Activated CD4-positive, alpha-beta T cell treated with anti-CD3 and anti-CD28 coated beads, Interleukin-2, amount 50 U/mL, for 48 hours (primary cell): ENCODE measurements around the gene TLN1.

Experiments
- DNase-seq, 2 experiments: peaks; one replicate each; pipeline ENCODE4 v3.0.0-alpha.2; 2020

Gene TLN1

DNA sequence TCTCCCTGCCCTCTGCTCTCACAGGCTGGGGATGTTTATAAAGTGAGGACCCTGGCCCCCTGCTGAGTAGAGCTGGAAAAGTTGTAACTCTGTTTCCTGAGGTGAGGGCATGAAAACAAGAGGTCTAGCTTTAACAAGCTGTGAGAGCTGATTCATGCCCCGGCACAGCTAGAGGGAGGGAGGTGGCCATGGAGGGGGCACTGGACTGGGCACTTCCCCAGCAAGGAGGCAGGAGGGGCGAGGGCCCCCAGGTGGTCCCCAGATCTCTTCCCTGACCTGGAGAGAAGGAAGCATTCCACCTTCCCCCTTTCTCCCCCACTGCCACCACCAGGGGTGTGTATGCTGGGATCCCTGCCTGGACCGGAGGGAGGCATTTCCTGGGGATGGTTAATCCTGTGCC lies 22.3 kb upstream of the TLN1 start, which contains the start of gene MSMP:
MSMP (minus strand) TSS at position 13 of the 400 bp plus-strand sequence. CDS start 147 bp downstream, outside the sequence.
- DNase-seq: no peak

DNA sequence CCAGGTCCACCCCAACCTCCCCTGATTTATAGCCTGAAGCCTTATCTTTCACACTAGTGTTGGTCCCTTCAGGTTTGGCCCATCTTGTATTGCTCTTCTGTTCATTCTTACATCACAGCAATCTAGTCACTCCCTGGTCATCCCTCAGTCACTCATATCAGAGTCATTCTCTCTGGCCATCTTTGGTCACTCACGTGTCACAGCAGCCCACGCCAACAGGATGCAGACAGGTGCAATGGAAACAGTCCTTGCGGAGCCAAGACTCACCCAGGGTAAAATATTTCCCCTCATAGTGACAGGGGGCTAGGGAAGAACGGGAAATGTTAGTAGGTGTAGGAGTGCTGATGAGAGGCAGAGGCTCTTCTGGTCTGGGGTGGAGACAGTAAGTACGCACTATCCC lies 21.5 kb upstream of the TLN1 start:
- DNase-seq: no peak

DNA sequence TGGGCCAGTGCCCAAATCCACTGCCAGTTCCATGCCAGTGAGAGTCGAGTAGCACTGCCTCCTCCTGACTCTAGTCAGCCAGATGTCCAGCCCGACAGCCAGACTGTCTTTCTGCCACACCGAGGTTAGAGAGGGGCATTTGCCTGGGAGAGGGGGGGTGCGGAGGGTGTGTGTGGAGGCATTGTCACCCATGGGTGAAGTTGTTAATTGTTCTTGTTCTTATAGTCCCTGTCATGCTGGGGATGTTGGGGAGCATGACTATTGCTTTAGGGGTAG lies 18.2 kb upstream of the TLN1 start:
- no peak for DNase-seq

DNA sequence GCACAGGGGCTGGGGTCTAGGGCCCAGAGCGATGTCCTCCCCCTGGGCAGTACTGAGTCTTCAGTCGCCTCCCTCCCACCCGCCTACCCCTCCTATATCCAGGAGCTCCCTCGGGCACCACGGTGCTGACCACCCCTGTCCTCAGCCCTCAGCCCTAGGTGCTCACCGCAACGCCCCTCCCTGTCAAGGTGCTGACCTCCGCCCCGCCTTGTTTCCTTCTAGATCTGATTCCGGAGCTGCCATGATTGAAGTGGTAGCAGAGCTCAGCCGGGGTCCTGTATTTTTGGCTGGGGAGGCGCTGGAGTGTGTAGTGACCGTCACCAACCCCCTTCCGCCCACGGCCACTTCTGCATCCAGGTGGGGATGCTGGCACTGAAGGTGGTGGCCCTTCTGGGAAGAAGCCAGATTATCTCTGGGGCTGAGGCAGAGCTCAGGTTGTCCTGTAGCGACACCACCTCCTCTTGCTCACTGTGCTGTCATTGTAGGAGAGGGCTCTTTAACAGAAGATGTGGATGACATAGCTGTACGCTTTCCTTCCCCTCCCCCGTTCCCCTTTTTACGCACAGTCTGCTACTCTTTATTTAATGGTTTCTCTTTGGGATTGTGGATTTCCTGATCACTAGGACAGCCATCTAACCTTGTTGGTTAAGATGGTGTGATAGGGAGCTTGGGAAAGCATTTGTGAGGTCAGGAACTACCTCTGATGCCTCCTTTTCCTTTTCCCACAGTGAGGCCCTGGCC lies 17.7 kb upstream of the TLN1 start:
- peak; percentile 41 to 60 for DNase-seq

DNA sequence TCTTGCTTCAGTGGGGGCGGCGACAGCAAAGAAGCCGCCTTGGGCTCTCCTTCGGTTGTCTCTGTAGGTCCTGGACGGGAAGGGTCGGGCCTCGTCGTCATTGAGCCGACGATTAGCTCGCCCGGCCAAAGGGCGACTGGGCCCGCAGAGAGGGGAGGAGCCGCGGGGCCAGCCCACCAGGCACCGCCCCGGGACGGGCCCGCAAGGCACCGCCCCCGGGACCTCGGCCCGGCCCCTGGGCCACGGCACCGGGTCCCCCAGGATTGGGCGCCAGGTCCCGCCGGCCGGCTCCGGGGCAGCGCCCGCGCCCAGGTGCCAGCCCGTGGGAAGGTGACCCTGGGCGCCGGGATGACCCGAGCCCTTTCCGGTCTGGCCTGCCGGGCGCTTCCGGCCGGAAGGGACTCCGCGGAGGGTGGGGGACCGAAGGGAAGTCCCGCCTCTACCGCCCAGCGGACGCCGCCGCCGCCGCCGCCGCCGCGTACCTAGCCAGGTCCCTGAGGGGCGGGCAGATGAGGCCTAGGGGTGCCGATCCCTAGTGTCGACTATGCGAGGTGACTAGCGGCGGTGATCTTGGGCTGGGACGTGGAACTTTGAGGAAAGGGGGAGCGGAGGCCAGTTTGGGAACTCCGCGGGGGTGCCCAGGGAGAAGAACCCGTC lies 17.0 kb upstream of the TLN1 start, which contains the start of the genes GBA2 and RGP1:
GBA2 (minus strand) TSS at position 371 of the 657 bp plus-strand sequence. CDS start 524 bp downstream, outside the sequence.
RGP1 (plus strand) TSS at position 430 of the 657 bp plus-strand sequence. CDS start 469 bp downstream, outside the sequence.
- peak; percentile 74 to 81 for DNase-seq

- DNase-seq: no peak
These were observed 16.4 kb upstream of the TLN1 start for GRCh38 chr9:35748242-35748857.

- no peak for DNase-seq
These were observed 14.6 kb upstream of the TLN1 start for GRCh38 chr9:35746583-35746982.

DNA sequence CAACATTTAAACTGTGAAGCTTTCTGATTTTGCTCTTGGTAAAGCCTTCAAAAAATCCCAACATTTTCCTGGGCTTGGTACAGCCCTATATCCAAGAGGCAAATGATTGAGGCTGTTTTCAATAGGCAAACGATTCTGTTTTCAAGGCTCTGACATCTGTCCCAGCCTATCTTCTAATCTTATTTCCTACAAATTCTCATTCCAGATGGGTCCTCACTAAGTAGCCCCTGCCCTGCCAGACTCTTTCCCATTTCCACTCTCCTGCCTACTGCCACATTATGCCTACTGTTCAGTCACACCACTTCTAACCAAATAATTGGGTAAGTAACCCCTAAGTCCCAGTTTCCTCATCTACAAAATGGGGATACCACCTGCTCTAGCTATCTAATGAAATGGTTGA lies 13.6 kb upstream of the TLN1 start:
- DNase-seq: no peak

- DNase-seq: no peak
These were observed 12.0 kb upstream of the TLN1 start for GRCh38 chr9:35743880-35744518.

- no peak for DNase-seq
These were observed 11.5 kb upstream of the TLN1 start for GRCh38 chr9:35743452-35743851.

GRCh38 chr9:35741740-35742139 lies 9.7 kb upstream of the TLN1 start:
- no peak for DNase-seq

DNA sequence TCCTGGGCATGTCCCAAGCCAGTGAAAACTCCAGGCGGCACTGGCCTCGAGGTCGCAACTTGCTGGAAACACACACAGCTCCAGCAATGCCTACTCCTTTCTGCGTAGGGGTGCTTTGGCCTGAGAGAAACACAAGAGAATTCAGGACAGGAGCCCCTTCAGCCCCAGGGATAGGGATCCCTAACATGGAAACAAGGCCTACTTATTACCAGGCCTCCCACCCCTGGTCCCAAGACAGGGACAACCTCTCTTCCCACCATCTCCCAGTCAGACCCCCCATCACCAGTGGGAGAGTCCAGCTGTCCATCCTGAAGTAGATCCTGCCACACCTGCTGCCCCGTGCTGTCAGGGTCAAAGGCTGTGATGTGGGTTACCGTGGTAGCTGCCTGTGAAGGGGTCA lies 8.2 kb upstream of the TLN1 start:
- DNase-seq: no peak

DNA sequence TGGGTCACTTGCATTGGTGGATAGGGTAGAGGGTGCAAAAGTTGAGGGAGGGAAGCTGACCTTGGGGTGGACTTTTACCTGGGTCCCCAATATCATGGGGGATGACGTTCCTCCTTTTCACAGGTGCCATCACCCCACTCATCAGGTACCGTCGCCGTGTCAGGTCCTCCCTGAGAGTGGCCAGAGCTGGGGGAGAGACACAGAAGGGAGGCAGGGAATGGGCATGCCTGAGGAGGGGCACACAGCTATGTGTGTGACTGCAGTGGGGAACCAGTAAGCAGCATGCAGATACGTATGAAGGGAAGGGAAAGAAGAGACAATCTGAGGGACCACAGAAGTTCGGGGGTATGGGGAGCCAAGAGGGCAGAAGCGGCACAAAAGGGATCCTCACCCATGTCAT lies 6.9 kb upstream of the TLN1 start:
- no peak for DNase-seq

- DNase-seq: no peak
These were observed 6.2 kb upstream of the TLN1 start for GRCh38 chr9:35738186-35738585.

- DNase-seq: no peak
These were observed 5.1 kb upstream of the TLN1 start for GRCh38 chr9:35737143-35737542.

GRCh38 chr9:35736201-35736633 lies 4.2 kb upstream of the TLN1 start:
- DNase-seq: peak; percentile 64 to 71

DNA sequence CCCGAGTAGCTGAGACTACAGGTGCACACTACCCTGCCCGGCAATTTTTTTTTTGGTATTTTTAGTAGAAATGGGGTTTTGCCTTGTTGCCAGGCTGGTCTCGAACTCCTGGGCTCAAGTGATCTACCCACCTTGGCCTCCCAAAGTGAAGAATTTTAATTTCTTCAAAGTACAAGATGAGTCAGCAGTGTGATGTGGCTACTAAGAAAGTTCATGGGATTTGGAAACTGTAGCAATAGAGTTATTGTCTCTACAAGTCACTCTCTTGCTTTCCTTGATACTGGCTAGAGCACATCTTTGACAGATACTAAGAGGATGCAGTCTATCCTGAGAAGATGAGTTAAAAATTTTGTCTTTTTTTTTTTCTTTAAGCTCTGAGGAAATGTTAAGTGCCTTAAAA lies 2.1 kb upstream of the TLN1 start:
- DNase-seq: no peak

DNA sequence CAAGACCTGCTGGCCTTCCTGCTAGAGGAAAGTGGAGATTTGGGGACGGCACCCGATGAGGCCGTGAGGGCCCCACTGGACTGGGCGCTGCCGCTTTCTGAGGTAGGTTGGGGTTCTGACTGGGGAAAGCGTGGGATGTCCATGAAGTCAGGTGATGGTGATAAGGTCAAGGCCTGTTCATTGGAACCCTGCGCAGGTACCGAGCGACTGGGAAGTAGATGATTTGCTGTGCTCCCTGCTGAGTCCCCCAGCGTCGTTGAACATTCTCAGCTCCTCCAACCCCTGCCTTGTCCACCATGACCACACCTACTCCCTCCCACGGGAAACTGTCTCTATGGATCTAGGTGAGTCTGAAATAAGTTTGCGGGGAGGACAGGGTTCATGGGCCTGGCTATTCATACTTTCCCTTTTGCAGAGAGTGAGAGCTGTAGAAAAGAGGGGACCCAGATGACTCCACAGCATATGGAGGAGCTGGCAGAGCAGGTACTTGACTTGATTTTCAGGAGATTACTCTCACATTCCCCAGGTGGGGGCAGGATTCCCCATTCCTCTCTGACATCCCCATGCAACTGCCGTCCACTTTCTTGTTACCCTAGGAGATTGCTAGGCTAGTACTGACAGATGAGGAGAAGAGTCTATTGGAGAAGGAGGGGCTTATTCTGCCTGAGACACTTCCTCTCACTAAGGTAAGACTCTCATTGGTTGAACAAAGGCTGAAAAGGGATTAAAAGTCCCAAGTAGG lies 976 bp upstream of the TLN1 start:
- DNase-seq: peak; percentile 42 to 53

GRCh38 chr9:35731415-35732184 lies 395 bp downstream of the TLN1 start:
- peak; percentile 42 to 48 for DNase-seq

GRCh38 chr9:35730486-35730854 lies 1.5 kb downstream of the TLN1 start:
- no peak for DNase-seq

DNA sequence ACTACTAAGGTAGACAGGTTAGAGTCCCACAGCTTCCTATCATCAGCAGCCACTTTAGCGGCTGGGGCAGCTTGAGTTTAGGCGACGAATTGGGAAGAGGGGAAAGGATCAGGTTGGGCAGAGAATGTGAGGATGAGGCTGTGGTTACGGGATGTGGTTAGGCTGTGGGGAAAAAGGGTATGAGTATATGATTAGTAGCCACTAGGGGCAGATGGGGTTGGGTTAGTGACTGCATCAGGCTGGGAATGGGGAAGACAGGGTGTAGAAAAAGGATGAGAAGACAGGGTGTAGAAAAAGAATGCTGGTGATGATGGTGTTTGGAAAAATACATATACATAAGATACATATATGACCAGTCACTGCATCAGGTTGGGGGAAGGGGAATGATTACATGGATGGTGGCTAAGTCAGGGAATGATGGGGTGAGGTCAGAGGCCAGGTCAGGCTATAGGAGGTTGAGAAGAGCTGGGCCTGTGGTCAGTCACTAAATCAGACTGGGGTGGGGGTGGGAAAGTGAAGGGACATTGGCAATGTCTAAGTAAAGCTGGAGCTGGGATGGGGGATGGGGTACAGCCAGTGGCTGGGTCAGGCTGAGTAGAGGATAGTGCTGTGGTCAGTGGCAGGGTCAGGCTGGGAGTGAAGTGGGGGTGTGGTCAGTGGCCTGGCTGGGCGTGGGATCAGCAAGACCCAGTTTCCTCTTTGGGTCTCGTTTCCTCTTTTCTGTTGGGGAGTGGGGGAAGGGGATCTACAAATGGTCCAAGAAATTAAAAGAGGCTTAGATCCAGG lies 2.1 kb downstream of the TLN1 start:
- peak; percentile 33 to 42 for DNase-seq
